GM21717 (cell line): ENCODE measurements around the gene KCNA2.
A peak's percentile ranks its signal among the peaks of the same experiment; 100 is the strongest.

Experiments
- ATAC-seq: cut with Tn5 transposase; IDR thresholded peaks from one replicate; pipeline ENCODE4 v1.9.1; 2021; ENCODE audit warnings: mild to moderate bottlenecking, moderate library complexity; ENCODE audit not compliant: unreplicated experiment

Gene KCNA2

GRCh38 chr1:110630839-110631663 is 24.9 kb upstream of the KCNA2 start:
- ATAC-seq, result peak; percentile 45

DNA sequence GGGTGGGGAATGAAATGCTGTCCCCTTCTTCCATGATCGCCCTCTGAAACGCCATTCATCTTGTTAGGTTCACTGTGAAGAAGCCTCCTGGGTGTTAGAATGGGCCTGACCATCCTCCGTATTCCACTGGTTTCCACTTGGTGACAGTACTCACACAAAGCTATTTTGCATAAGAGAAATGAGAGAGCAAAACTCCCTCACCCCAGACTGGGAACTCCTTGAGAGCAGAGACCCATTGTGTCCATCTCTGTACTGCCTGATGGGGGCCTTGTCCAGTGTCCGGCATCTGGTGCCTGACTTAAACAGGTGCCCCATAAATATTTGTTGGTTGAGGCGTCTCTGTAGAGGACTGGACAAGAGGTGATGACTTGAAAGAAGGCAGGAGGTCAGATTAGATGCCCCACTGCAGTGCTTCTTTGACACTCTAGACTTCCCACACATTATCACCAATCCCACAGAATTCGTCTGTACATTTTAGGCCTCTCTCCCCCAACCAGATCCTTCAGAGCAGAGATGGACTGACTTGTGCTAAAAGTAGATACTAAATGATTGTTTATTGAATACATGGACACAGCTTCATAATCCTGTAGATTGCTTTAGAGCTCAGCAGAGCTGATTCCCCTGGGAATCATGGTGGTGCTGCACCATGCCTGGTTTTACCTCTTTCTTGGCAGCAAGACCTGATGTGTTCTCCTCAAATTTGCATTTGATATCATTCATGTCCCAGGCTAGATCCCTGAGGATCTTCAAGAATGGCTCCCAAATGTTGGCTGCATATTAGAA is 22.4 kb upstream of the KCNA2 start:
- ATAC-seq, result no peak

- no peak for ATAC-seq
Measured at GRCh38 chr1:110627764-110628163, 21.6 kb upstream of the KCNA2 start.

GRCh38 chr1:110626889-110627288 is 20.7 kb upstream of the KCNA2 start:
- no peak for ATAC-seq

DNA sequence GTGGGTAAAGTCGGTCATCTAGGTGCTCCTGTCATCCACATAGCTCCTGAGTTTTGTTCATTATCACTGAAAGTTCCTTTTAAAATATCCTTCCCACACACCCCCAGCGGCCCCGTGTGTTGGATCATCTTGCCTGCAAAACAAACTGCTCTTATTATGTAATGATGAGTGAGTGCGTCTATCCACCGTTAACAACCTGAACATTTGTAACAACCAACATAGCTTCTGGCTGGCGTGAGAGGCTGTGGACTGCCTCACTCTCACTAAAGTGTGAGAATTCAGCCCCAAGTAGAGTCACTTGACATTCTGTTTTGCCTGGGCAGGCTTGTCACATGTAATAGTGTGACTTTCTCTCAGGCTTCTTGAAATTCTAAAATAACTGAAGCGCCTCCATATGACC is 14.5 kb upstream of the KCNA2 start:
- ATAC-seq, result no peak

- no peak for ATAC-seq
Measured at GRCh38 chr1:110620250-110620615, 14.1 kb upstream of the KCNA2 start.

- peak; percentile 58 for ATAC-seq
Measured at GRCh38 chr1:110619412-110620249, 13.5 kb upstream of the KCNA2 start.

- no peak for ATAC-seq
Measured at GRCh38 chr1:110618668-110619067, 12.5 kb upstream of the KCNA2 start.

GRCh38 chr1:110617589-110617988 is 11.4 kb upstream of the KCNA2 start:
- ATAC-seq, result no peak

- no peak for ATAC-seq
Measured at GRCh38 chr1:110617116-110617515, 11.0 kb upstream of the KCNA2 start.

DNA sequence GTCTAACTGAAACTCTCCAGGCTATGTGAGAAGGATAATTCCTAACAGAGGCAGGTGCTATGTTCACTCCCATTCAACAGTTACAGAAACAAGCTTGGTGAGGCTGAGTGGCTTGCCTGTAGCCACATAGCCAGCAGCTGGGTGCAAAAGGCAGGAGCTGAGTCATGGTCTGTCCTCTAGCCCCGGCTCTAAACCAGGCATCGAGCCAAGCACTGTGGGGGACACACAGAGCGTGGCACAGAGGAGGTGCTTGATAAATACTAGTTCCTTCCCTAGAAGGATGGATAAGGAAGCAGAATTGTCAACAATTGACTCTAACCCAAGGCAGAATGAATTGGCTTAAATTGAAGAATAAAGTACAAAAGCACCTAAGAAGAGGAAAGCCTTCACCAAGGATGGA is 10.4 kb upstream of the KCNA2 start:
- ATAC-seq, result no peak

DNA sequence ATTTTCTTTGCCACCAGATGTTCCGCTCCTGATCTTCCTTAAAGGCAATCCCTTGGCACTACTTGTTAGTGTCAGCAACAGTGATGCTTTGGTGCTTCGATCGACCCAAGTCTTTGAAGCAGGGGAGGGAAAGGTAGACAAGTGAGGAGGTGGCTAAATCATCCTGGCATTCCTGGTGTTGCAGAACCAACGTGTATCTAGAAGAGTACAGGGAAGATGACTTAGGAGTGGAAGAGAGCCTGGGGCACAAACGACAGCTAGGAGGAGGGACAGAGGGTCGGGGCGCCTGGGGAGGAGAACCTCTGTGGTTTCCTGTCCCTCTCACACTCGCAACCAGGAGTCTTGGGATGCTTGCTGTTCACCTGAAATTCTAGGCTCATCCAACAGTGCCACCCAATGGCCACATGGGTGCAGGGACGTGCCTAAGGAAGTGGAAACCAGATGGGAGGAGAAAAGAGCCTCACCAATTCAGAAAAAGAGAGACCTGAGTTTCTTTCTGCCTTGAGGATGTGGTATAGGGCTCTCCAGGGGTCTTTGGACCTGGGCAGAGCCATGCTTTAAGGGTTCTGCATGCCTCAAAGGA is 9.5 kb upstream of the KCNA2 start:
- no peak for ATAC-seq

- ATAC-seq, result no peak
Measured at GRCh38 chr1:110612060-110612745, 6.0 kb upstream of the KCNA2 start.

DNA sequence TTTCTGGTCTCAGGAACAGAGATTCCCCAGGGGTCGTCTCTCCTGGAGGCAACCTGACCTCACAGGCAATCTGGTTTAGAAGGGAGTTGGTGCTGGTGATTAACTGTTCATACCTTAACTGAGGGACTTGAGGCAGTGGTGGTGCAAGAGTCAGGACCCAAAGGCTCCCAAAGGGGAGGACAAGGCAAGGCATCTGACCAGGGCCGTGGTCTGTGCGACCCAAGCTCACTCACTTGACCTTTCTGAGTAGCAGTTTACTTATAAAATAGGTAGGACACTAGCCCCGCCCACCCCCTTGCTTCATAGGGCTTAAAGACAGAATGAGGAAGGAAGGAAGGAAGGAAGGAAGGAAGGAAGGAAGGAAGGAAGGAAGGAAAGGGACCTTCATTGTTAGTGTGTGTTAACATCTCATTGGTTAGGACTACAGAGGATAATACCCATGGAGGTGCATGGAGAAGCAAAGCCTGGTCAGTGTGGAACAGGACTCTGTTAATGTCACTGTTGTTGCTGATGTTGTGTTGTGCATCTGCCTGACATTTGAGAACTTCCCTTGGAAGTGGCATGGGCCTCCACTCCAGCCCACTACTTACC is 4.6 kb upstream of the KCNA2 start:
- no peak for ATAC-seq

DNA sequence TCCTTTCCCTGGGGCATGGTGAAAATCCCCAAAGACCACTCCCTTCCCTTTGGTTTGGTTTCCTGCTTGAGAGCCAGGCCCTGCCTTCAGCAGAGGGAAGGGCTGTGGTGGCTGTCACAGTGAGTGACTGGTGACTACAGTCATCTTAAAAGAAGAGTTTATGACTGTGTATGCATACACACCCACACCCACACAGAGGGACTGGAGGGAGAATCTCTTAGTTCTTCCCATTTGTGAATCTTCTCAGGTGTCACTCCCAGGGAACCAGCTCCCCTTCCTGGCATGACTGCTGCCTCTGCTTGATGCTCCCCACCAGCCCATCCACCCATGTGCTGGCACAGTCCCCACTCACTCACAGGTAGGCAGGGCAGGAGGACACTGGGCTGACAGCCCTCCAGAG is 3.9 kb upstream of the KCNA2 start:
- ATAC-seq, result no peak

- ATAC-seq, result no peak
Measured at GRCh38 chr1:110608247-110608646, 2.1 kb upstream of the KCNA2 start.

DNA sequence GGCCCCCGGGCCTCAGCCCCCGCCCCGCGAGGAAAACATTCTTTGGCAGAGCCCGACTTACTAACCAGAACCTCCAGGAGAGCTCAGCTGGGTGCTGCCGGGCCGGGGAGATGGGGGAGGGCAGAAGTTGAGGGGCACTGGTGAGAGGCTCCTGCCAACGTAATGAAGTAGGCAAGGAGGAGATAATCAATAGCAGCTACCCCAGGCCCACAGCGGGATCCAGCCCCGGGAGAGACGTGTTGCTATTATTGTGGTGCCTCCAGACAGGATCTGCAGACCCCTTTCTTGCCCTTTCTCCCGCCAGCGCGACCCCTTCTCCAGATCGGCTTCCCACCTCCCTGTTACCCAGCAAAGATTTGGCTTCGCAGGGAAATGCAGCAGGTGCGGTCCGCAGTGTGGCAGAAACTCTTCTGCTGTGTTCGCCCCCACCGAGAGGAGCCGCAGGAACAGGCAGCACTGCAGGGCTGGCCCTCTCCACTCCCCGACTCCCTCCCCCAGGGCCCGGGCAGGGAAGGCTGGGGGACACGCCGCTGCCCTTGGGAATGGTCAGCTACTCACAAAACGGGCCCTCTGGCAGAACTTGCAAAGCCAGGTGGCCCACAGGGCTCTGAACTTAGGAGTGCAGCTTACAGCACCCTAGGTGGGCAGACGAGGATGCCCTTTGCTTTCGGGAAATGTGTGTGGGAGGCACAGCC is 1.5 kb upstream of the KCNA2 start:
- no peak for ATAC-seq

DNA sequence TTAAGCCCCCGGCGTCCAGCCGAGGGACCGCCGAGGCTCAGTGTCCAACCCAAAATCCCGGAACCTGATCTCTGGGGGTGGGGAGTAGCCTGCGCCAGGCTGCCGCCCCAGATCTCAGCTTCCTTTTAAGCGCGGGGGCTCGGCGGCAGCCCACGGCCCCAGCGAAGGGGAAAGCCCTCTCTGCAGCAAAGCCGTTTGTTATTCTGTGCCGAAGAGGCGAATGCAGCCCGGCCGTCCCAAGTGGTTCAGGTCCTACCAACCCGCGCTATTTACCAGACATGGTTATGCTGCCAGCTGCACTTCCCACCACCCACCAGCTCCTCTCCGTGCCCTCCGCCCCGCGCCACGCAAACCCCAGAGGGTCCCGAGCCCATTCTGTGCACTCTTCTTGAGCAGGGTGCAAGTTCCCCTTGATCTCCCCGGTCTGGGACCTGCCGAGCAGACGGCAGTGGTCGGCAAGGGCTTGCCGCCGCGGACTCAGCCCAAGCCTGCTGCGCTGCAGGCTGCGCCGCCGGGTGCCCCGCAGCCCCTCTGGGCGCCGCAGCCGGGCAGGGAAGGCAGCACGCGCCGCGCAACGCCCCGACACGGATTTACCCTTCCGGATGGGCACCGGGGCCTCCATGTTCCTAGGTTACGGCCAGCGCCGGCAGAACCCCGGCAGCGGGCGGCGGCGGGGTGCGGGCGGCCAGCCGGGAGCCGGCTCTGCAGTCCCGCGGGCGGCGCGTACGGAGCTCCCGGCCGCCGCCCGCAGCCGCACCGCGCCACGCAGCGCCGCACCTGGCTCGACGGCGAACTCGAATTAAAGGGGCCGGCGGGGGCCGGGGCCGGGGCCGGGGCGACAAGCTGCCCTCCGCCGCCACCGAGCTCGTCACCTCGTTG is 738 bp upstream of the KCNA2 start:
- no peak for ATAC-seq

DNA sequence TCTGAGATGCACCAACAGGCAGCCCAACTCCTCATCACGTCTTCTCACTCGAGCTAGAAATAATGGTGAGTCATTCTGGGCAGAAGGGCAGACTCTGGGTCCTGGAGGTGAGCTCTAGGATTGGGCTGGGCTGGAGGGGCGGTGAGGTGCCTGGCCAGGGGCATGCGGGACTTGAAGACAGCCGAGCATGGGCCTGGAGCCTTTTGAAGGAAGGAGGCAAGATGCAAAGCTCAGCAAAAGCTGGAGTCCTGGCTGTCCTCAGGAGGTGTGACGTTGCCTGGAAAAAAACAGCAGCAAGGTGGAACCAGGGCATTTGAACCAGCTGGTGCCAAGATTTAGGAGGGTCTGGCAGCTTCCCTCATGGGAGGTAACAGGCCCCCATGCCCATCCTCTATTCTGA is 712 bp downstream of the KCNA2 start:
- ATAC-seq, result no peak
